HCT116 (cell line): ENCODE measurements around the gene PHF20. TPM values are rescaled to one million over a fixed set of nuclear protein-coding genes. Genes with fewer than 3 reads are reported as not detected.

Experiments
- ATAC-seq: fragments of 200-7000 bp; cut with Tn5 transposase; 2 replicates; pipeline ENCODE4 v1.9.1; 2020; ENCODE audit warnings: mild to moderate bottlenecking, moderate library complexity
- BruUV-seq: library from RNA; stranded (reverse); fragments of 400-500 nt; replicated peaks from 2 replicates; lab custom pipeline; 2021; lab: Mats Ljungman, UMichigan
- CTCF ChIA-PET: fragments of 300-600 bp; sonication (Branson Sonifier 250); formaldehyde crosslinking; loops from one replicate; lab custom pipeline; 2021; ENCODE audit warnings: antibody characterized with exemption; lab: Charles Lee
- POLR2A ChIA-PET: fragments of 300-600, 350-600 bp; sonication (Branson Sonifier 250); formaldehyde crosslinking; loops from one replicate; lab custom pipeline; 2021; ENCODE audit warnings: antibody characterized with exemption; lab: Charles Lee
- RAD21 ChIA-PET, 2 experiments: fragments of 300-600 bp; sonication (Branson Sonifier 250); formaldehyde crosslinking; loops; one replicate each; lab custom pipeline; 2023; ENCODE audit warnings: low total read pairs in 2 of 2; ENCODE audit not compliant: uncharacterized antibody in 2 of 2, unreplicated experiment in 2 of 2, low non-redundant PET in 1 of 2; lab: Charles Lee
- DNase-seq: peaks from one replicate; pipeline ENCODE4 v3.0.0-alpha.2; 2010; ENCODE audit warnings: low read depth, low spot score
- H2AFZ ChIP-seq: fragments of 200-600 bp; shearing (Covaris generic), sonication (generic); 2 replicates; pipeline ENCODE4 v1.6.1; 2017; ENCODE audit warnings: low read depth, mixed run types, mixed read lengths, antibody characterized with exemption, low read length; ENCODE audit not compliant: poor library complexity, severe bottlenecking
- H3K27ac ChIP-seq: 2 replicates; pipeline ENCODE4 v1.5.1; 2012; ENCODE audit warnings: low read depth, low read length
- H3K27me3 ChIP-seq: fragments of 200-600 bp; sonication (generic); 2 replicates; pipeline ENCODE4 v1.6.1; 2016; ENCODE audit warnings: mixed run types, low read length, mixed read lengths; ENCODE audit not compliant: insufficient read depth
- H3K36me3 ChIP-seq, 2 experiments: fragments of 200-500 bp in 1 of 2; fragments of 200-600 bp in 1 of 2; sonication (Bioruptor generic) in 1 of 2; sonication (generic) in 1 of 2; 2 replicates each; pipeline versions ENCODE4 v1.5.1 to v1.6.1; 2014 to 2016; ENCODE audit warnings: low read length in 2 of 2, inconsistent platforms in 1 of 2, mixed read lengths in 1 of 2, mixed run types in 1 of 2; ENCODE audit not compliant: insufficient read depth in 2 of 2, control insufficient read depth in 1 of 2
- H3K4me1 ChIP-seq, 2 experiments: fragments of 200-600 bp in 1 of 2; sonication (generic) in 1 of 2; 2 replicates each; pipeline versions ENCODE4 v1.5.1 to v1.6.1; 2012 to 2017; ENCODE audit warnings: low read length in 2 of 2, inconsistent platforms in 1 of 2, mild to moderate bottlenecking in 1 of 2, mixed read lengths in 1 of 2, mixed run types in 1 of 2, moderate library complexity in 1 of 2; ENCODE audit not compliant: insufficient read depth in 2 of 2, control insufficient read depth in 1 of 2
- H3K4me2 ChIP-seq: fragments of 200-600 bp; sonication (generic); 2 replicates; pipeline ENCODE4 v1.6.1; 2017; ENCODE audit warnings: mixed run types, low read length, mixed read lengths
- H3K4me3 ChIP-seq, 2 experiments: fragments of 200-600 bp in 1 of 2; sonication (generic) in 1 of 2; replicated peaks in 1 of 2; 2 replicates each; pipeline ENCODE4 v1.5.1; 2011 to 2016; ENCODE audit warnings: low read length in 2 of 2, control low read depth in 1 of 2, low read depth in 1 of 2, mild to moderate bottlenecking in 1 of 2, mixed read lengths in 1 of 2, mixed run types in 1 of 2
- H3K79me2 ChIP-seq: fragments of 200-600 bp; sonication (generic); 2 replicates; pipeline ENCODE4 v1.6.1; 2017; ENCODE audit warnings: mild to moderate bottlenecking, mixed run types, low read length, moderate library complexity, mixed read lengths; ENCODE audit not compliant: insufficient read depth
- H3K9ac ChIP-seq: fragments of 200-600 bp; sonication (generic); 2 replicates; pipeline ENCODE4 v1.6.1; 2016; ENCODE audit warnings: low read length, mixed read lengths
- H3K9me2 ChIP-seq: fragments of 200-600 bp; sonication (generic), shearing (Covaris generic); 2 replicates; pipeline ENCODE4 v1.6.1; 2017; ENCODE audit warnings: mixed run types, mild to moderate bottlenecking, moderate library complexity; ENCODE audit not compliant: insufficient read depth
- H3K9me3 ChIP-seq, 2 experiments: fragments of 200-500 bp in 1 of 2; fragments of 200-600 bp in 1 of 2; sonication (Bioruptor generic) in 1 of 2; sonication (generic) in 1 of 2; 2 replicates each; pipeline ENCODE4 v1.6.1; 2014 to 2017; ENCODE audit warnings: low read length in 2 of 2, mixed read lengths in 2 of 2, inconsistent platforms in 1 of 2, low read depth in 1 of 2, mild to moderate bottlenecking in 1 of 2, mixed run types in 1 of 2, moderate library complexity in 1 of 2; ENCODE audit not compliant: control insufficient read depth in 1 of 2, insufficient read depth in 1 of 2
- H4K20me1 ChIP-seq: fragments of 200-600 bp; sonication (generic), shearing (Covaris generic); 2 replicates; pipeline ENCODE4 v1.6.1; 2017; ENCODE audit warnings: mixed run types, mild to moderate bottlenecking, moderate library complexity; ENCODE audit not compliant: insufficient read depth
- CEBPB ChIP-seq: IDR thresholded peaks from 2 replicates; pipeline ENCODE4 v1.6.1; 2012; ENCODE audit warnings: low read depth
- ELF1 ChIP-seq: IDR thresholded peaks from 2 replicates; pipeline ENCODE4 v1.6.1; 2012; ENCODE audit warnings: low read depth, borderline replicate concordance
- JUND ChIP-seq: IDR thresholded peaks from 2 replicates; pipeline ENCODE4 v1.6.1; 2012
- POLR2AphosphoS5 ChIP-seq: IDR thresholded peaks from 2 replicates; pipeline ENCODE4 v1.6.1; 2011; ENCODE audit warnings: mild to moderate bottlenecking, low read depth, low read length, moderate library complexity
- SP1 ChIP-seq: IDR thresholded peaks from 2 replicates; pipeline ENCODE4 v1.6.1; 2012; ENCODE audit warnings: low read depth
- ZNF274 ChIP-seq: fragments of 200-500 bp; sonication (Bioruptor generic); IDR thresholded peaks from 2 replicates; pipeline ENCODE4 v1.6.1; 2014; ENCODE audit warnings: mild to moderate bottlenecking, low read depth, low read length, inconsistent platforms
- intact Hi-C: fragments of 100-400 bp; cut with micrococcal nuclease; formaldehyde crosslinking; loops from 2 replicates; pipeline ENCODE4 v1.10.0; 2022
- total RNA-seq: library from RNA; stranded (reverse); gene quantifications from one replicate; pipeline ENCODE4 v1.2.1, GENCODE V29; 2021; ENCODE audit not compliant: unreplicated experiment
- TF ChIP-seq, protein P1 (sequence below): IDR thresholded peaks from 2 replicates; pipeline ENCODE4 v1.6.1; 2012

The PHF20 gene
- total RNA-seq, 1 experiment from 2014 or later, result 40.8 TPM

DNA sequence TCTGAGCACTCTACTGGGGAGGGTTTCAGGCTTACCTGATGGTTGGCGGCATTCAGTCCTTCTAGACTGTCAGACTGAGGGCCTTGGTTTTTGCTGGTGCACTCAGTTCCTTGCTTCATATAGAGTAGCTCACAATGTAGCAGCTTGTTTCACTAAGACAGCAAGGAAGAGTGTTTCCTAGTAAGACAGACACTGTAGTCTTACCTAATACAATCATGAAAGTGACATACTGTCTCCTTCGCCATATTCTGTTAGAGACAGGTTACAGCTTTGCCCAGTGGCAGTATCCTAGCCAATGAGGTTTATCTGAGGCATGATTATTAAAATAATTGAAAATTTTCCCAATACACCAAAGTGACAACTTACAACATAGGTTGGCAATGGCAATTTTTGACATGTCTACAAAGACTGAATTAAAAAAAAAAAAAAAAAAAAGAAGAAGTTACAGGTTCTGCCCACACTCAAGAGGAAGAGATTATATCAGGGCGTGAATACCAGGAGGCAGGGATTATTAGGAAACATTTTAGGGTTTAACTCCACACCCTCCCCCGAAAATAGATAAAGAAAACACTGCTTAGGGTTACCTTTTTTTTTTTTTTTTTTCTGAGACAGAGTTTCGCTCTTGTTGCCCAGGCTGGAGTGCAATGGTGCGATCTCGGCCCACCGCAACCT, 115.7 kb downstream of the PHF20 start:
- Histone ChIP-seq H3K9me2 (no peaks in the 10 kb centered on the region), H2AFZ (no peak overlapping the region), H3K9ac (no peak overlapping the region), H3K36me3 (no peaks in the 10 kb centered on the region), H3K79me2 (no peaks in the 10 kb centered on the region; the same call in none of the 2 replicates), H3K4me1 (peaks cover 9 to 23% of the 10 kb centered on the region in 2 experiments), H3K4me2 (no peak overlapping the region), H4K20me1 (no peaks in the 10 kb centered on the region), H3K27me3 (no peaks in the 10 kb centered on the region), H3K9me3 (no peaks in the 10 kb centered on the region), H3K4me3 (no peak overlapping the region), H3K27ac (no peak overlapping the region)
- POLR2A ChIA-PET, result interaction anchor here (0.8 kb wide), 1 partner anchor 66 kb away, joined by 3 read pairs; no protein-coding TSS in a partner anchor
- no TSS peak for BruUV-seq
- CTCF ChIA-PET, result no interaction called here
- no peak for TF ChIP-seq POLR2AphosphoS5
- TF ChIP-seq JUND, result no peak
- no peak for TF ChIP-seq SP1
- TF ChIP-seq ZNF274, result no peak
- no peak for TF ChIP-seq ELF1
- intact Hi-C loops, result no loop called here
- RAD21 ChIA-PET, result no interaction called here
- DNase-seq, result no peak
- ATAC-seq, result no peak

GRCh38 chr20:35888657-35889056, 116.8 kb downstream of the PHF20 start:
- Histone ChIP-seq H4K20me1 (no peaks in the 10 kb centered on the region), H3K9ac (no peak overlapping the region), H3K27me3 (no peaks in the 10 kb centered on the region), H3K4me1 (peaks cover 3 to 12% of the 10 kb centered on the region in 2 experiments), H3K4me3 (no peak overlapping the region), H3K9me3 (no peaks in the 10 kb centered on the region), H3K27ac (no peak overlapping the region), H3K79me2 (no peaks in the 10 kb centered on the region; the same call in none of the 2 replicates), H2AFZ (no peak overlapping the region), H3K4me2 (no peak overlapping the region), H3K9me2 (no peaks in the 10 kb centered on the region), H3K36me3 (no peaks in the 10 kb centered on the region)
- ATAC-seq, result no peak
- POLR2A ChIA-PET, result interaction anchor here (0.6 kb wide), 1 partner anchor 12 kb away, joined by 3 read pairs; no protein-coding TSS in a partner anchor
- intact Hi-C loops, result no loop called here
- BruUV-seq, result no TSS peak
- no peak for DNase-seq
- CTCF ChIA-PET, result interaction anchor here (0.7 kb wide), 1 partner anchor 32 kb away, joined by 3 read pairs; no protein-coding TSS in a partner anchor
- TF ChIP-seq, protein P1, sequence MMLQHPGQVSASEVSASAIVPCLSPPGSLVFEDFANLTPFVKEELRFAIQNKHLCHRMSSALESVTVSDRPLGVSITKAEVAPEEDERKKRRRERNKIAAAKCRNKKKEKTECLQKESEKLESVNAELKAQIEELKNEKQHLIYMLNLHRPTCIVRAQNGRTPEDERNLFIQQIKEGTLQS, result no peak
- no peak for TF ChIP-seq CEBPB
- RAD21 ChIA-PET, result interaction anchor here in 1 of 2 experiments (0.7 kb wide), 1 partner anchor 190 kb away, joined by 3 read pairs; the partner anchor contains the start of genes NFS1 and ROMO1
